ENCODE measurements around the gene GSG1L.

GRCh38 chr16:27778171-27778925 is 285.2 kb downstream of the GSG1L start:
- TF ChIP-seq ZBTB33 (IDR thresholded peaks at IDR 0.05): no peak
- TF ChIP-seq CTCF (IDR thresholded peaks at IDR 0.05; ENCODE audit: low read depth, low read length, missing input control): no peak
